Sciatic nerve (tissue), 2 donors: ENCODE data around the gene ASPG. TPM values are rescaled to one million over a fixed set of nuclear protein-coding genes. Genes with fewer than 3 reads are reported as not detected.

ENCODE experiments used
- ATAC-seq: fragments of 200-7000 bp; cut with Tn5 transposase; one replicate; pipeline ENCODE4 v1.9.1; 2020; ENCODE audit warnings: mild to moderate bottlenecking, moderate library complexity
- DNase-seq: peaks from one replicate; pipeline ENCODE4 v3.0.0-alpha.2; 2020; ENCODE audit warnings: low spot score
- intact Hi-C: fragments of 100-400 bp; cut with DNase I; formaldehyde crosslinking; loops from one replicate; pipeline ENCODE4 v1.14.2; 2022
- total RNA-seq: library from RNA; stranded (reverse); fragmentation: NEBNext Ultra II Directional; extraction: Animal tissue kit (Norgen Biotek cat#: 25700); gene quantifications from one replicate; pipeline ENCODE4 v1.2.1, GENCODE V29; 2021
- donor health status: DM: no; HTN: no; CAD: no.
- donor health status: DM: no; HTN: no; CAD: no.

The ASPG gene
- total RNA-seq, 1 donor from 2014 or later = 4.6 TPM

- intact Hi-C loops = no loop called here
- DNase-seq = no peak
Measured at GRCh38 chr14:104101651-104102281, 16.3 kb downstream of the ASPG start.

GRCh38 chr14:104102282-104102914 is 16.9 kb downstream of the ASPG start:
- intact Hi-C loops = no loop called here
- no peak for ATAC-seq
- DNase-seq = no peak

More at GRCh38 chr14:104101651-104102281, 16.3 kb downstream of the ASPG start:
- ATAC-seq = no peak

DNA sequence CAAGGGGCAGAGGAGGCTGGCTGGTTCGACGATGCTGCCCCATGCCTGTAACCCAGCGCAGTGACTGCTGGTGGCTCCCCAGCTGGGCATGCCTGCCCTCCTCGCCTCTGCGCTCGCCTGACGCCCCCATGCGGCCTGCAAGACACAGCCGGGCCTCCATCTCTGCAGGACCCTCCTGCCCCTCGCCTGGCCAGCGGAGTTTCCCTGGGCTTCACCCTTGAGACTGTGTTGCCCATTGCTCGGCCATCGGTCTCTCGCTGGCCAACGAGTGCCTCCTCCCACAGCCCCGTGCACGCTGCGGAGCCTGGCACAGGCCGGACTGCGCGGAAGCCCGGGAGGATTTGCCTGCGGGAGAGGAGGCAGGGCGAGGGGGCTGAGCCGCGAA is 17.6 kb downstream of the ASPG start:
- intact Hi-C loops = no loop called here
- DNase-seq = no peak
- ATAC-seq = no peak

GRCh38 chr14:104103446-104104075 is 18.1 kb downstream of the ASPG start:
- no peak for ATAC-seq
- intact Hi-C loops = no loop called here

GRCh38 chr14:104104076-104104901 is 18.8 kb downstream of the ASPG start:
- intact Hi-C loops = no loop called here
- ATAC-seq = no peak
- peak; percentile 55 for DNase-seq

More at GRCh38 chr14:104103446-104104075, 18.1 kb downstream of the ASPG start:
- DNase-seq = no peak

- no peak for ATAC-seq
- peak; percentile 47 for DNase-seq
- intact Hi-C loops = no loop called here
Measured at GRCh38 chr14:104105071-104105821, 19.7 kb downstream of the ASPG start.

DNA sequence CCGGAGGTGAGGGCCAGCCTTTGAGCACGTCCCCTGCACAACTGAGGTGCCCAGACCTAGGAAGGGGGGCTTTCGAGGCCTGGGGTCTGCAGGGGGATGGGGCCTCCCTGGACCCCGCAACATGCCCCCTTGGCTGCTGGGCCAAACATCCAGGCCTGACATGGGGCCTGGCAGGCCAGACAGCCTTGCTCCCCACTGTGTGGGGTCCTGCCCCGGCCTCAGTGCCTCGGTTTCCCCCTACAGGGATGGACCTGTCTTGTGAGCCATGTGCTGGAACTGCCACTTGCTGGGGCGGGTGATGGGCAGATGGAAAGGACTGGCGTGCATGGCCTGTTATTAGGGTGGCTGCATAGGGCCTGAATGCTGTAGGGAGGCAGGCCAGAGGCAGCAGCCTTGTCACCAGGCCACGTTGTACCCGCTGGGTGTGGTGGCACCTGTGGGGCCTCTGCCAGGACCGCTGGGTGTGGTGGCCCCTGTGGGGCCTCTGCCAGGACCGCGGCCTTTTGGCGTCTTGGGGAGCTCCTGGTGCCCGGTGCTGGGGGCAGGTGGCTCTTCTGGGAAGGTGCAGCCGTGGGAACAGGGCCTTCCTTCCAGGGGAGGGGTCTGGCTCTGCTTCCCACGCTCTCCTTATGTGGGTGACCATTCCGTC is 20.4 kb downstream of the ASPG start:
- intact Hi-C loops = no loop called here
- no peak for ATAC-seq

GRCh38 chr14:104106471-104106991 is 21.0 kb downstream of the ASPG start:
- no peak for ATAC-seq
- DNase-seq = no peak
- intact Hi-C loops = no loop called here

More for the DNA sequence above, 20.4 kb downstream of the ASPG start:
- peak; percentile 53 for DNase-seq

- no peak for ATAC-seq
- intact Hi-C loops = no loop called here
- DNase-seq = peak; percentile 38
Measured at GRCh38 chr14:104107101-104107581, 21.6 kb downstream of the ASPG start.

DNA sequence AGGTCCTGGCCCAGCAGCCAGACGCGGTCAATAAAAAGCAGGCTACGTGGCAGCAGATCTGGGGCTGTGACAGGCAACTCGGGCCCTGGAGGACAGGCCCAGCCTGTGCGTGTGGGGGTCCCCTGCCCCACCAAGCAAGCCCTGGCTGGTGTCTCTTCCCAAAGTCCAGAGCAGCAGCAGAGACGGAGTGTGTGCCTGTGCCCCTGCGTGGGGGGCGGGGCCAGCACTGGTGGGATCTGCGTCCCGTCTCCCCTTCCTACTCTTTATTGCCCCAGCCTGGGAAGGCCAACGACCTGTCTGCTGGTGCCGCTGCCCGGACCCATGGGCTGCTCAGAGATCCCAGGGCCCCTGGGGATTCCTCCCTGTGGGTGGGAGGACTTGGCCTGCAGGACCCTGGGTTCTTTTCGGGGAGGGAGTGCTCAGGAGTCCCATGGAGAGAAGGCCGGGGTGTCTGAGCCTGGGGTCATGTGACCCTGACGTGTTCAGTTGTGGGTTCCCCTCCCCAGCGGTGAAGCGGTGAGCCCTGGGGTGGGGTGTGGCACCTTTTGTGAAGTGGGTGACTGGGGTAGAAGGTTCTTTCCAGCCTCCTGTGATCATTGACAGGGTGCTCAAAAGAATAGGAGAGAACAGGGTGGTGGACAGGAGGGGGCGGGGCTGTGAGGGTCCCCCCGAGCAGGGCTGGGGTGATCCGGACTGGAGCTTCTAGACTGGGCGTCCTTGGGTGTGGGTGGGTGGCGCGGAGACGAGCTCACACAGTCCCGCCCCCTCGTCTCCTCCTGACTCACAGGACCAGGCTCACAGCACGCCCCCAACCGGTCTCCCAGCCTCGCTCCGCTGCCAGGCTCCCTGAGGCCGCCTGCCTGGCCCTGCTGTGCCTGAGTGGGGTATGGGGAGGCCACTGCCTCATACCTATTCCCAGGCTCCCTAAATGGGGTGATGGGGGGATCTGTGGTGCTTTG is 22.4 kb downstream of the ASPG start:
- ATAC-seq (no peak), DNase-seq (peak; percentile 47)
- intact Hi-C loops = no loop called here

DNA sequence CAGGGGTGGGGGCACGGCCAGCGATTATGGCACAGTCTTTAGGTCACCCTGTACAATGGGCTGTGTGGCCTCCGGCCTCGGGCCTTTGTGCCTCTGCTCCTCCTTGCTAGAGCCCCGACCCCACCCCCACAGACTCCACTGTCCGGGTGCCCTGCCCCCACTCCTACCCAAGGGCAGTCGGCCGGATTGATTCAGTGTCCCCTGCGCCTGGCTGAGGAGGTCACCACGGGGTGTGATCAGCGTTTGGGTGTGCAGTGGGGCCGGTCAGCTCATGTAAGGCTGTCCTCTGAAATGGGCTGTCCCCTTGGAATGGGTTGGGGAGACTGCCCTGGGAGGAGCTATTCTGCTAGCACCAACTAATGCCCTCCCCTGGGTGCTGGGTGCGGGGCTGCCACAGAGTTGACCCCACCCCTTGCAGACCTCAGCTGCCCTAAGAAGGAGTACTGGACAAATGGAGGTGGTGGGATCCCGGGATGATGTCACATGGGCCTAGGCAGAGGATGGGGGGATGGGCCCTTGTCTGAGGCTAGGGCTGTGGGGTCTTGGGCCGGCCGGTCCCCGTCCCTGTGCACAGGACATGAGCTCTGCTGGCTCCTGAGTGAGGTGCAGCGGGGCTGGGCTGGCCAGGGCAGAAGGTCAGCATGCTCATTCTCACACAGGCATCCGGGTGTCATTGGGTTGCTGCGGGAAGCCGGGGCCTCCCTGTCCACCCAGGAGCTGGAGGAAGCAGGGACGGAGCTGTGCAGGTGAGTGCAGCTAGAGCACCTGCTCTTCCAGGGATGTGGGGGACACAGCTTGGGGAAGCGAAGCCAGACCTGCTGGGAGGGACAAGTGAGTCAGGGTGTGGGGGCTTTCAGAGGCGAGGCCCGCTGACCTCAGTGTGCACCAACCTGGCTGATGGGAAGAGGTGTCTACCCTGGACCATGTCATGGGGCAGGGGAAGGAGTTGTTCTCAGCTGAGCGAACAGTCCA is 23.4 kb downstream of the ASPG start:
- ATAC-seq = no peak
- DNase-seq = peak; percentile 54
- intact Hi-C loops = no loop called here

- ATAC-seq (no peak), DNase-seq (peak; percentile 51)
- intact Hi-C loops = no loop called here
Measured at GRCh38 chr14:104109731-104110361, 24.3 kb downstream of the ASPG start.

- no peak for ATAC-seq
- intact Hi-C loops = no loop called here
- peak; percentile 36 for DNase-seq
Measured at GRCh38 chr14:104110491-104111209, 25.1 kb downstream of the ASPG start.

DNA sequence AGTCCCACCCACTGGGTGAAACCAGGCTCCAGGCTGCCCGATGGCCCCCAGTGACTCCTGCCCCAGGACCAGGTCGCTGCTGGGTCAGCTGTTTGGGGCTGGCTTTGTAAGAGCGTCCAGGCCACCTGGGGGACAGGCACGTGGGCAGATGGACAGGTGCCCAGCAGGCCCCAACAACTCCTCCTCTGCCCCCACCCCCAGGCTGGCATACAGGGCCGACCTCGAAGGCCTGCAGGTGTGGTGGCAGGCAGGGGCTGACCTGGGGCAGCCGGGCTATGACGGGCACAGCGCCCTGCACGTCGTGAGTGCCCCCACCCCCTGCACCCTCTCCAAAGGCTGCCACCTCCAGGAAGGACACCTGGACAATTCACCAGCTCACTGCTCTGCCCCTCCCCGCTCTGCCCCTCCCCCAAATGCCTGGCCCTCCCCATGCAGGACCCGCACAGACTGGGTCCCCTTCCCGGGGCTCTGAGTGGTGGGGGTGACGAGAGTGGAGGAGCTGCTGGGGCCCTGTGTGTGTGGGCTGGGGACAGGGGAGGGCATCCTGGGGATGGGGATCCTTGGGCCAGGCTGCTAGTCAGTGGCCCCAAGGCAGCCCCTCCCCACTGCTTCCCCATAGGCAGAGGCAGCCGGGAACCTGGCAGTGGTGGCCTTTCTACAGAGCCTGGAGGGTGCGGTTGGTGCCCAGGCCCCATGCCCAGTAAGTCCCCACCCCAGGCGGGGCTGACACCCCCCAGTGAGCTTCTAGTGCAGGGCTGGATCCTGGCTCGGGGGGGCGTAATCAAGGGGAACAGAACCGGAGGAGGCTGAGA is 26.0 kb downstream of the ASPG start:
- ATAC-seq = no peak
- peak; percentile 47 for DNase-seq
- intact Hi-C loops = no loop called here
